DLD1 (cell line): Measurements from ENCODE around the gene SKIC2.
"Not testable (repeated sequence)": the region's sequence is repeated elsewhere in the genome, so short reads cannot be mapped to it uniquely, and the experiment has no call there.

ENCODE experiments used
- in situ Hi-C: cut with HindIII; loops from 2 replicates; pipeline ENCODE4 v1.10.0; 2017; ENCODE audit warnings: low sequenced_read_pairs

Gene SKIC2

DNA sequence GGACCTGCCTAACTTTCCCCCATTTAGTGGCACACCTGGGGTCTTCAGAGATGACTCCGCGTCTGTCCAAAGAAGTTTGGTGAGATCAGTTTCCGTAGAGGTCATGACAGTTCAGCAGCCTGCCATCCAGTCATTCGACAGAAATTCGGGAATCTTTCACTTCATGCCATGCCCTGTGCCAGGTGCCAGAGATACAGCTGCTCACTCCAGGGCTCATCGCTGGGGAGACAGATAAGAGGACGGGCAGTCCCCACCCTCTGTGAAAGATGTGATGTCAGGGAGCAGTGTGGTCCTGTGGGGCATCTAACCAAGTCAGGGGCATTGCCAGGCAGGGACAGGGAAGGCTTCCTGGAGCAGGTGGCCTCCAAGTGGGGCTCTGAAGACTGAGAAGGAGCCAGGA, 44.3 kb downstream of the SKIC2 start:
- in situ Hi-C loops = not testable (repeated sequence)

DNA sequence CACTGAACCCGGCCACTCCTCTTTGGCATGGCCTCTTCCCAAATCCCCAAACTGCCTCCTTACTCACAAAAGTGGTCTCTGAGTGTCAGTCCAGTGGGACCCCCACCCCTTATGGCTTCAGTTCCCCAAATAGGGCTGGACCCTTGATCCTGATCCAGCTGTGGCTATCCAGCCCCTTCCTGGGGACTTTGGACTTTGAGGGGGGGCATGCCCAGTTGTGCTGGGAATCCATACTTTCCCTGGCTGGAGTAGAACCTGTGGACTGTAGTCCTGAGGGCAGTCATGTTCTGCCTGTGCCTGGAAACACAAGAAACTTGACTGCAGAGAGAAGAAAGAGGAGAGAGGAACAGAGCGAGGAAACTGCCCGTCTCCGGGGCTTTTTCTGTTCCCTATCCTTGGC, 45.4 kb downstream of the SKIC2 start:
- in situ Hi-C loops = not testable (repeated sequence)

DNA sequence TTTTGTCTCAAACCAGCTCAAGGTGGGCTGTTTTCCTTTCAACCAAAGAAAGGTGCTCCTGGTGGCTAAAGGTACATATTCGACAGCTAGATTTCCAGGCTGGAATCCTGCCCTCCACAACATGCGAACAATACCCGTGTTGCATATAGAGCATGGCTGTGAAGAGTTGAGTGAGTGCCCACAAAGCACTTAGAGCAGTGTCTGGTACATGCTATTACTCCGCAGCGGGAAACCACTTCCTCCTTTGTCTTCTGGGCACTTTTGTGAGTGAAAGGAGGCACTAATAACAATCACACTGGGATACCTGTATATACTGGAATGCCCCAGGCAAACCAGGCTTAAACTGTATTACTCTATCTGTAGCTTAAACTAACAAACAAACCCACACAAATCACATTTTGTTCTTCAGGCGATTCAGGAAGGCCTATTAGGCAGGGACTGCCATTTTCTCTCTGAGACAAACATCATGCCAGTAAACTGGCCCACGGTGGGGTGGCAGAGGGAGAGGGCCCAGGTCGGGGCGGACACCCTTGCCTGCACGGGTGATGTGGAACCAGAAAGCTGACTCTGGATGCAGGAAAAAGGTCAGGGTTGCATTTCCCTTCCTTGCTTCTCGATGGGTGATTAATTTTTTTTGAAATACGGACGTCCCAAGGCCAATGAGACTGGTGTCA, 46.0 kb downstream of the SKIC2 start:
- in situ Hi-C loops = not testable (repeated sequence)

DNA sequence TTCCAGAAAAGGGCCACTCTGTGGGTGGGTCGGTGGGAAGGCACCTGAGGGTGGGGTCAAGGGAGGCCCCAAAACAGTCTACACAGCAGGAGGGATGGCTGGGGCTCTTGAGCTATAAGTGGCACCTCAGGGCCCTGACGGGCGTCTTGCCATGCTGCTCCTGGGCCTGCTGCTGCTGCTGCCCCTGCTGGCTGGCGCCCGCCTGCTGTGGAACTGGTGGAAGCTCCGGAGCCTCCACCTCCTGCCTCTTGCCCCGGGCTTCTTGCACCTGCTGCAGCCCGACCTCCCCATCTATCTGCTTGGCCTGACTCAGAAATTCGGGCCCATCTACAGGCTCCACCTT, 46.5 kb downstream of the SKIC2 start:
- in situ Hi-C loops = not testable (repeated sequence)

DNA sequence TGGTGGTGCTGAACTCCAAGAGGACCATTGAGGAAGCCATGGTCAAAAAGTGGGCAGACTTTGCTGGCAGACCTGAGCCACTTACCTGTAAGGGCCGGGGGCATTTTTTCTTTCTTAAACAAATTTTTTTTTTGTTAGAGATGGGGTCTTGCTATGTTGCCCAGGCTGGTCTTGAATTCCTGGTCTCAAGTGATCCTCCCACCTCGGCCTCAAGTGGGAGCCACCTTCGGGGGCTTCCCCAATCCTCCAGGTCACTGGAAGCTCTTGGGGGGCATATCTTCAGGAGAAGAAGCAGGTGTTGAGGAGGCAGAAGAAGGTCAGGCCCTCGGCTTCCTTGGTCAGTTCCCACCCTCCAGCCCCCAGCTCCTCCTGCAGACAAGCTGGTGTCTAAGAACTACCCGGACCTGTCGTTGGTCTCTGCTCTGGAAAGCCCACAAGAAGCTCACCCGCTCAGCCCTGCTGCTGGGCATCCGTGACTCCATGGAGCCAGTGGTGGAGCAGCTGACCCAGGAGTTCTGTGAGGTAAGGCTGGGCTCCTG, 47.1 kb downstream of the SKIC2 start:
- in situ Hi-C loops = not testable (repeated sequence)

DNA sequence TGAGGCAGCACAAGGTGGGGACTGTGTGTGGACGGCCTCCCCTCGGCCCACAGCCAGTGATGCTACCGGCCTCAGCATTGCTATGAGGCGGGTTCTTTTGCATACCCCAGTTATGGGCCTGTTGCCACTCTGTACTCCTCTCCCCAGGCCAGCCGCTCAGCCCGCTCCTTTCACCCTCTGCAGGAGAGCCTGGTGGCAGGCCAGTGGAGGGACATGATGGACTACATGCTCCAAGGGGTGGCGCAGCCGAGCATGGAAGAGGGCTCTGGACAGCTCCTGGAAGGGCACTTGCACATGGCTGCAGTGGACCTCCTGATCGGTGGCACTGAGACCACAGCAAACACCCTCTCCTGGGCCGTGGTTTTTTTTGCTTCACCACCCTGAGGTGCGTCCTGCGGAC, 48.1 kb downstream of the SKIC2 start:
- in situ Hi-C loops = not testable (repeated sequence)

DNA sequence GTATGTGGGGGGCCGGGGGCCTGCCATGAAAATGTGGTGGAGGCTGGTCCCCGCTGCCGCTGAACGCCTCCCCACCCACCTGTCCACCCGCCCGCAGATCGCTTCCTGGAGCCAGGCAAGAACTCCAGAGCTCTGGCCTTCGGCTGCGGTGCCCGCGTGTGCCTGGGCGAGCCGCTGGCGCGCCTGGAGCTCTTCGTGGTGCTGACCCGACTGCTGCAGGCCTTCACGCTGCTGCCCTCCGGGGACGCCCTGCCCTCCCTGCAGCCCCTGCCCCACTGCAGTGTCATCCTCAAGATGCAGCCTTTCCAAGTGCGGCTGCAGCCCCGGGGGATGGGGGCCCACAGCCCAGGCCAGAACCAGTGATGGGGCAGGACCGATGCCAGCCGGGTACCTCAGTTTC, 49.1 kb downstream of the SKIC2 start:
- in situ Hi-C loops = not testable (repeated sequence)

DNA sequence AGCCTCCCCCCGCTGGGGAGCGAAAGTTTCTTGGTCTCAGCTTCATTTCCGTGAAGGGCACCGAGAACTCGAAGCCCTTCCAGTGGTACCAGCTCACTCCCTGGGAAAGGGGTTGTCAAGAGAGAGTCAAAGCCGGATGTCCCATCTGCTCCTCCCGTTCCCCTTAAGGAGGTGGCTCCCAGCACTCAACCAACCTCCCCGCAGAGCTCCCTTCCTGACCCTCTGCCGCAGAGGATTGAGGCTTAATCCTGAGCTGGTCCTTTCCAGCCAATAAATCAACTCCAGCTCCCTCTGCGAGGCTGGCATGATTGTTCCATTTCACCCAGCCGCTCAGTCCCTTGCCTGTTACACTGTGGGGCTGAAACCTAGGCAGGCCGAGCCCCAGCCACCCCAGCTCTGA, 49.6 kb downstream of the SKIC2 start:
- in situ Hi-C loops = not testable (repeated sequence)

DNA sequence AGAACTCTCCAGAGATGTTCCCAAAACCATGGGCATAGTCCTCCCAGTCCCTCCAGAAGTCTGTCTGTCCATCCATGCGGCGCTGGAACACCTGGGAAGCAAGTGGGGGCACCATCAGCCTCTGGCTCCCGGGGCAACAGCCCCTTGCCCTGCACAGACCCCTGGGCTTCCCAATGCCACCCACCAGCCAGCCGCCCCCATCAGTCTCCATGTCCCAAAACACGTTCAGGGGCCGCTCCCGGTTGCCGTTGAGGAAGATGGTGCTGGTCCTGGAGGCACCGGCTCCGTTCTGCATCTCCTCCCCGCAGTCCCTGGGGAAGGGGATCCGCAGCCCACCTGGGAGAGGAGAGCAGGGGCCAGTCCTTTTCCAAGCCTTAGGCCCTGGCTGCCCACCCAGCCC, 50.6 kb downstream of the SKIC2 start:
- in situ Hi-C loops = not testable (repeated sequence)

DNA sequence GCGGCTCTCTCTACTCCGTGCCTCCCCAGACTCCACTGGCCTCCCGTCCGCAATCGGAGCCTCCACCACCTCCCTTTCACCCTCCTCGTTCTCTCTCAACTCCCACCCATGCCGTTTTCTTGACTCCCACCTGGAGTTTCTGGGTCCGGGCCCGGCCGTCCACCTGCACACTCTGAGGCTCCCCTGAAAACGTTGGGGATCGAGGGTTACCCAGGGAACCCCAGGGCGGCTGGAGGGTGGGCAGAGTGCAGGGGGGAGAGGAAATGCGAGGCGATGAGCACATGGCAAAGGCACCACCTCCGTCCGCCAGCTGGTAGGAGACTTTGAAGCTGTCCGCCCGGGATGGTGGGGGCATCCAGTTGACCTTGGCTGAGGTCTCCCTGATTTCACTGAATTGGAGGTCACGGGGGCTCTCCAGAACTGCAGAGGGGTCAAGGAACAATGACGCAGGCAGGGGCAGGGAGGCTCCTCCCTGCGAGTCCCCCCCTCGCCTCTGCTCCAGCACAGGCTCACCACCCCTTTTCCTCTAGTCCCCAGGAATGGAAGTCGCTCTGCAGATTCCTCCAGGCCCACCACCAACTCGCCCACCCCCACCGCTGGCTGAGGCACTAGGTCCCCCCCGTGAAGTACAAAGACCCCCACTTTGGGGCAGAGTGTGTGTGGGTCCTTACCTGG, 52.0 kb downstream of the SKIC2 start:
- in situ Hi-C loops = not testable (repeated sequence)

DNA sequence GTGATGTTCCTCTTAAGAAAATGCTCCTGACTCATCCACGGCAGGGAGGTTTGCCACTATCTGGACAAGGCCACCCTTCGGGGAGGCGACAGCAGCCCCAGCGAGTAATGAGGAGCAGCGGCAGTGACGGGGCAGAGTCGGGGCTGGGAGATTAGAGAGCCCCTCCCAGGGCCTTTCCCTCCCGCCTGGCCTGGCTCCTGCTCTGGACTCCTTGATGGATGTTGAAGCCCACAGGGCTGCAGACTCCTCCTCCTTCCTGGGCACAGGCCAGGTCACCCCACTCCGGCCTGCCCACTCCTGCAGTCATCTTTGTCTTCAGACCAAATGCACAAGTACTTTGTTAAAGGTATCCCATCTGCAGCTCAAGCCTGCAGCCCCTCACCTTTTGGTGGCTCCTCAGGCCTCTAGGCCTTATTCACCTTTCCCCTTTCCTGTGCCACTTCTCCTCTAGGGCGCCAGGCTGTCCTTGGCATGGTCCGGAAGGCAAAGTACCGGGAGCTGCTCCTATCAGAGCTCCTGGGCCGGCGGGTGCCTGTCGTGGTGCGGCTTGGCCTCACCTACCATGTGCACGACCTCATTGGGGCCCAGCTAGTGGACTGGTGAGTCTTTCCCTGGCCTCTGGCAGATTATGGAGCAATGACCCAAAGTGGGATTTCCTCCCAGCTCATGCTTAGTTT, 54.1 kb downstream of the SKIC2 start:
- in situ Hi-C loops = not testable (repeated sequence)

DNA sequence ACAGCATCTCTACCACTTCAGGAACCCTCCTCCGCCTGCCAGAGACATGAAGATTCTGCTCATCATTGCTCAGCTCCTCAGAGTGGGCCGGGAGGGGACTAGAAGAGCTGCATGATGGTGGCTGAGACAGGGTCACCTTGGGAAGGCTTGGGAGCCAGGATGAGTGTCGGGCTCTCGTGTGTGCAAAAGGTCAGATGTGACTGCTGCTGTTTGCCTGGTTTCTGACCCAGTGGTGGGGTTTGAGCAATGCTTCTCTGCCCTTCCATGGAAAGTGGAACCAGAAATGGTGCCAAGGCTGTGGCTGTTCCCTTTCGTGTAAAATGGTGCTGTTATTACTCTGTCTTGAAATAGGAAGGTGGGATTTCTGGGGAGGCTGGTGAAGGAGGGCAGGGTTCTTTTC, 54.8 kb downstream of the SKIC2 start:
- in situ Hi-C loops = not testable (repeated sequence)

DNA sequence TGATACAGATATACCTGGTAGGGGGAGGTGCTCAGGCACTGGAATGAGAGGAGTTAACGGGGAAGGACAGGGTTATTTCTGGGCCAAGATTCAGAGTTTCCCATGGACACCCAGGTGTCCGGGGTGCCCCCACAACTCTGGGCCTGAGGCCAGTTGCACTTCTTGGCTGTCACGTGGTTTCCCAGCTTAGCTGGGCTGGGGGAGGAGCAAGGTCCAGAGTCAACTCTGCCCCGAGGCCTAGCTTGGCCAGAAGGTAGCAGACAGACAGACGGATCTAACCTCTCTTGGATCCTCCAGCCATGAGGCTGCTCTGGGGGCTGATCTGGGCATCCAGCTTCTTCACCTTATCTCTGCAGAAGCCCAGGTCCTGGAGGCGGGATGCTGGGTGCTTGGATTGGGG, 55.6 kb downstream of the SKIC2 start, which contains the start of gene C4B:
Gene C4B (plus strand): TSS at position 249 of the 400 bp plus-strand sequence. CDS start 51 bp downstream, at position 300.
- in situ Hi-C loops = not testable (repeated sequence)
